Neural cell (in vitro differentiated cells): Measurements from ENCODE around the gene TRABD2B. TPM values are rescaled to one million over a fixed set of nuclear protein-coding genes. Genes with fewer than 3 reads are reported as not detected.

Source experiments
- H2AFZ ChIP-seq: fragments of 200-600, 300-800 bp; sonication (generic), shearing (Covaris generic); 2 replicates; pipeline ENCODE4 v1.6.0; 2014; ENCODE audit warnings: low read depth, mild to moderate bottlenecking, antibody characterized with exemption, low read length, moderate library complexity
- H3F3A ChIP-seq: fragments of 200-600 bp; shearing (Covaris generic); 2 replicates; pipeline ENCODE4 v1.6.1; 2016; ENCODE audit warnings: mild to moderate bottlenecking, moderate library complexity, mixed read lengths, antibody characterized with exemption, low read length; ENCODE audit not compliant: insufficient read depth, poor library complexity, severe bottlenecking
- H3K27ac ChIP-seq: fragments of 200-600, 300-800 bp; sonication (generic), shearing (Covaris generic); 2 replicates; pipeline ENCODE4 v1.5.1; 2014; ENCODE audit warnings: mild to moderate bottlenecking, low read length, moderate library complexity
- H3K27me3 ChIP-seq: fragments of 300-800, 200-600 bp; sonication (generic), shearing (Covaris generic); 2 replicates; pipeline ENCODE4 v1.6.0; 2014; ENCODE audit warnings: mild to moderate bottlenecking, low read depth, low read length, moderate library complexity; ENCODE audit not compliant: insufficient read depth
- H3K36me3 ChIP-seq: fragments of 300-800, 200-600 bp; sonication (generic), shearing (Covaris generic); 2 replicates; pipeline ENCODE4 v1.5.1; 2014; ENCODE audit warnings: mild to moderate bottlenecking, antibody characterized with exemption, low read length, moderate library complexity; ENCODE audit not compliant: insufficient read depth
- H3K4me2 ChIP-seq: fragments of 300-800, 200-600 bp; sonication (generic), shearing (Covaris generic); 2 replicates; pipeline ENCODE4 v1.6.0; 2014; ENCODE audit warnings: mild to moderate bottlenecking, low read length
- H3K4me3 ChIP-seq: fragments of 300-800, 200-600 bp; sonication (generic), shearing (Covaris generic); 2 replicates; pipeline ENCODE4 v1.5.1; 2014; ENCODE audit warnings: mild to moderate bottlenecking, low read length, moderate library complexity
- H3K79me2 ChIP-seq: fragments of 200-600 bp; shearing (Covaris generic); replicated peaks from 2 replicates; pipeline ENCODE4 v1.6.0; 2014; ENCODE audit warnings: mild to moderate bottlenecking, low read length, moderate library complexity; ENCODE audit not compliant: insufficient read depth
- H3K9ac ChIP-seq: fragments of 300-800, 200-600 bp; sonication (generic), shearing (Covaris generic); 2 replicates; pipeline ENCODE4 v1.6.1; 2016; ENCODE audit warnings: mild to moderate bottlenecking, low read length, mixed read lengths
- H3K9me2 ChIP-seq: fragments of 200-600 bp; shearing (Covaris generic); 2 replicates; pipeline ENCODE4 v1.6.1; 2016; ENCODE audit warnings: mild to moderate bottlenecking, low read length, mixed read lengths; ENCODE audit not compliant: insufficient read depth
- H3K9me3 ChIP-seq: fragments of 200-600, 300-800 bp; sonication (generic), shearing (Covaris generic); 2 replicates; pipeline ENCODE4 v1.6.1; 2016; ENCODE audit warnings: mild to moderate bottlenecking, mixed run types, low read length, moderate library complexity, mixed read lengths
- H4K20me1 ChIP-seq: fragments of 200-600 bp; shearing (Covaris generic); 2 replicates; pipeline ENCODE4 v1.6.1; 2016; ENCODE audit warnings: mild to moderate bottlenecking, mixed run types; ENCODE audit not compliant: insufficient read depth
- CTCF ChIP-seq: fragments of 450-650 bp; IDR thresholded peaks from 2 replicates; pipeline ENCODE4 v1.5.1; 2014; ENCODE audit warnings: antibody characterized with exemption, mild to moderate bottlenecking, moderate library complexity; ENCODE audit not compliant: poor library complexity, severe bottlenecking
- EP300 ChIP-seq: fragments of 450-650 bp; conservative IDR thresholded peaks from 2 replicates; pipeline ENCODE4 v1.6.1; 2014; ENCODE audit warnings: antibody characterized with exemption, mild to moderate bottlenecking, moderate library complexity; ENCODE audit not compliant: poor library complexity, severe bottlenecking
- EZH2 ChIP-seq: fragments of 200-600, 300-800 bp; shearing (Covaris generic), sonication (generic); IDR thresholded peaks from 2 replicates; pipeline ENCODE4 v1.6.1; 2014; ENCODE audit warnings: antibody characterized with exemption, low read length, borderline replicate concordance, mild to moderate bottlenecking; ENCODE audit not compliant: insufficient read depth, poor library complexity, severe bottlenecking
- MXI1 ChIP-seq: fragments of 450-650 bp; conservative IDR thresholded peaks from 2 replicates; pipeline ENCODE4 v1.6.1; 2014; ENCODE audit warnings: antibody characterized with exemption, mild to moderate bottlenecking; ENCODE audit not compliant: poor library complexity, severe bottlenecking
- POLR2AphosphoS5 ChIP-seq: IDR thresholded peaks from 2 replicates; pipeline ENCODE4 v1.6.1; 2012
- RAD21 ChIP-seq: fragments of 450-650 bp; conservative IDR thresholded peaks from 2 replicates; pipeline ENCODE4 v1.6.1; 2014; ENCODE audit warnings: antibody characterized with exemption, mild to moderate bottlenecking, moderate library complexity
- REST ChIP-seq: IDR thresholded peaks from 2 replicates; pipeline ENCODE4 v1.6.1; 2012; ENCODE audit warnings: borderline replicate concordance
- SMC3 ChIP-seq: fragments of 450-650 bp; conservative IDR thresholded peaks from 2 replicates; pipeline ENCODE4 v1.6.1; 2014; ENCODE audit warnings: antibody characterized with exemption, mild to moderate bottlenecking, moderate library complexity; ENCODE audit not compliant: poor library complexity
- TAF1 ChIP-seq: IDR thresholded peaks from 2 replicates; pipeline ENCODE4 v1.6.1; 2012; ENCODE audit warnings: low read depth
- polyA plus RNA-seq: library from polyadenylated mRNA; depleted of rRNA; stranded (reverse); fragments of >200 nt; gene quantifications from 2 replicates; pipeline ENCODE4 v1.2.3, GENCODE V29; 2014

TRABD2B gene
- polyA plus RNA-seq, 1 donor from 2014 or later: 0.02 TPM

GRCh38 chr1:47817861-47818260 lies 179.3 kb downstream of the TRABD2B start:
- no peak overlapping the region for H3K4me3 ChIP-seq
- H3K9me2 ChIP-seq: no peaks in the 10 kb centered on the region
- no peaks in the 10 kb centered on the region for H3K9me3 ChIP-seq
- TF ChIP-seq EP300: no peak
- no peak for TF ChIP-seq SMC3
- no peak for TF ChIP-seq POLR2AphosphoS5
- TF ChIP-seq RAD21: no peak
- TF ChIP-seq MXI1: no peak
- H3K4me2 ChIP-seq: no peak overlapping the region
- H3F3A ChIP-seq: no peaks in the 10 kb centered on the region
- H3K27me3 ChIP-seq: no peaks in the 10 kb centered on the region
- no peaks in the 10 kb centered on the region for H3K79me2 ChIP-seq
- no peak overlapping the region for H3K9ac ChIP-seq
- no peaks in the 10 kb centered on the region for H3K36me3 ChIP-seq
- no peak overlapping the region for H2AFZ ChIP-seq
- H4K20me1 ChIP-seq: no peaks in the 10 kb centered on the region
- no peak overlapping the region for H3K27ac ChIP-seq

- no peak overlapping the region for H3K4me2 ChIP-seq
- no peaks in the 10 kb centered on the region for H3K9me3 ChIP-seq
- H3K9ac ChIP-seq: no peak overlapping the region
- H4K20me1 ChIP-seq: no peaks in the 10 kb centered on the region
- no peaks in the 10 kb centered on the region for H3K36me3 ChIP-seq
- no peak overlapping the region for H2AFZ ChIP-seq
- TF ChIP-seq SMC3 (no peak), POLR2AphosphoS5 (no peak), MXI1 (no peak), CTCF (no peak), EZH2 (no peak), RAD21 (no peak), REST (no peak), EP300 (no peak), TAF1 (no peak)
- H3K79me2 ChIP-seq: no peaks in the 10 kb centered on the region
- no peaks in the 10 kb centered on the region for H3F3A ChIP-seq
- no peaks in the 10 kb centered on the region for H3K9me2 ChIP-seq
- H3K4me3 ChIP-seq: no peak overlapping the region
- H3K27ac ChIP-seq: no peak overlapping the region
- no peaks in the 10 kb centered on the region for H3K27me3 ChIP-seq
Observed at GRCh38 chr1:47816325-47817071, 180.7 kb downstream of the TRABD2B start.
